GM23338 (cell line): ENCODE results near the gene SUPT5H. TPM values are rescaled to one million over a fixed set of nuclear protein-coding genes. Genes with fewer than 3 reads are reported as not detected.

Experiments
- ATAC-seq: fragments of 200-7000 bp; cut with Tn5 transposase; 3 replicates; pipeline ENCODE4 v1.9.1; 2020
- DNase-seq: peaks from one replicate; pipeline ENCODE4 v3.0.0-alpha.2; 2015; ENCODE audit warnings: low spot score
- H2AFZ ChIP-seq: fragments of 200-600 bp; sonication (generic); 2 replicates; pipeline ENCODE4 v1.8.0; 2016; ENCODE audit warnings: antibody characterized with exemption, mild to moderate bottlenecking, moderate library complexity
- H3F3A ChIP-seq: fragments of 200-600 bp; sonication (generic); replicated peaks from 2 replicates; pipeline ENCODE4 v1.8.0; 2017; ENCODE audit warnings: antibody characterized with exemption, mixed run types, low read depth
- H3K27ac ChIP-seq: fragments of 200-600 bp; sonication (generic); 2 replicates; pipeline ENCODE4 v1.6.1; 2016; ENCODE audit warnings: low read depth
- H3K27me3 ChIP-seq: fragments of 200-600 bp; sonication (generic); 2 replicates; pipeline ENCODE4 v1.8.0; 2016; ENCODE audit warnings: mild to moderate bottlenecking, mixed run types, moderate library complexity; ENCODE audit not compliant: insufficient read depth
- H3K36me3 ChIP-seq: fragments of 200-600 bp; sonication (generic); 2 replicates; pipeline ENCODE4 v1.8.0; 2016; ENCODE audit warnings: mild to moderate bottlenecking; ENCODE audit not compliant: insufficient read depth
- H3K4me1 ChIP-seq: fragments of 200-600 bp; sonication (generic); 2 replicates; pipeline ENCODE4 v1.8.0; 2016; ENCODE audit warnings: mild to moderate bottlenecking, moderate library complexity; ENCODE audit not compliant: insufficient read depth
- H3K4me2 ChIP-seq: fragments of 200-600 bp; sonication (generic); 2 replicates; pipeline ENCODE4 v1.7.1; 2017; ENCODE audit warnings: mixed run types
- H3K4me3 ChIP-seq: fragments of 200-600 bp; sonication (generic); 2 replicates; pipeline ENCODE4 v1.6.1; 2016; ENCODE audit warnings: mixed run types
- H3K79me2 ChIP-seq: fragments of 200-600 bp; sonication (generic); replicated peaks from 2 replicates; pipeline ENCODE4 v1.8.0; 2017; ENCODE audit warnings: mild to moderate bottlenecking; ENCODE audit not compliant: insufficient read depth
- H3K9me2 ChIP-seq: fragments of 200-600 bp; sonication (generic); 2 replicates; pipeline ENCODE4 v1.8.0; 2017; ENCODE audit not compliant: insufficient read depth
- H4K20me1 ChIP-seq: fragments of 200-600 bp; sonication (generic); replicated peaks from 2 replicates; pipeline ENCODE4 v1.8.0; 2017; ENCODE audit warnings: mild to moderate bottlenecking; ENCODE audit not compliant: insufficient read depth
- H3K27ac Mint-ChIP-seq: 2 replicates; pipeline ENCODE4 v1.8.0; 2020; ENCODE audit warnings: inconsistent platforms, mild to moderate bottlenecking, moderate library complexity, mixed read lengths
- H3K27me3 Mint-ChIP-seq: 3 replicates; pipeline ENCODE4 v1.8.0; 2022; ENCODE audit warnings: low read depth, mild to moderate bottlenecking, moderate library complexity, mixed read lengths, inconsistent platforms; ENCODE audit not compliant: insufficient read depth, poor library complexity
- H3K36me3 Mint-ChIP-seq: 3 replicates; pipeline ENCODE4 v1.8.0; 2021; ENCODE audit warnings: low read depth, mild to moderate bottlenecking, inconsistent platforms, moderate library complexity, mixed read lengths
- H3K4me1 Mint-ChIP-seq: 3 replicates; pipeline ENCODE4 v1.8.0; 2020; ENCODE audit warnings: mild to moderate bottlenecking, inconsistent platforms, mixed read lengths
- H3K4me3 Mint-ChIP-seq: 3 replicates; pipeline ENCODE4 v1.8.0; 2021; ENCODE audit warnings: moderate library complexity, mild to moderate bottlenecking, inconsistent platforms, mixed read lengths
- H3K9me3 Mint-ChIP-seq: 3 replicates; pipeline ENCODE4 v1.8.0; 2020; ENCODE audit warnings: moderate library complexity, mild to moderate bottlenecking, inconsistent platforms, mixed read lengths
- CREB1 ChIP-seq: fragments of 250-450 bp; sonication (Bioruptor Pico); IDR thresholded peaks from 2 replicates; pipeline ENCODE4 v1.5.0; 2020; ENCODE audit warnings: low read depth, mild to moderate bottlenecking, moderate library complexity
- EZH2 ChIP-seq: fragments of 200-600 bp; sonication (generic); IDR thresholded peaks from one replicate; pipeline ENCODE4 v1.8.0; 2017; ENCODE audit warnings: antibody characterized with exemption, mild to moderate bottlenecking, low read depth; ENCODE audit not compliant: unreplicated experiment
- EZH2phosphoT487 ChIP-seq: fragments of 200-600 bp; sonication (generic); IDR thresholded peaks from one replicate; pipeline ENCODE4 v1.8.1; 2018; ENCODE audit warnings: antibody characterized with exemption; ENCODE audit not compliant: unreplicated experiment
- JUNB ChIP-seq: IDR thresholded peaks from one replicate; pipeline ENCODE4 v1.6.1; 2016; ENCODE audit warnings: antibody characterized with exemption; ENCODE audit not compliant: unreplicated experiment
- NANOG ChIP-seq: IDR thresholded peaks from 2 replicates; pipeline ENCODE4 v1.6.1; 2016; ENCODE audit warnings: antibody characterized with exemption, borderline replicate concordance
- POLR2AphosphoS5 ChIP-seq: IDR thresholded peaks from 2 replicates; pipeline ENCODE4 v1.6.1; 2016; ENCODE audit warnings: antibody characterized with exemption, low read depth
- STAT1 ChIP-seq: IDR thresholded peaks from one replicate; pipeline ENCODE4 v1.6.1; 2016; ENCODE audit warnings: antibody characterized with exemption; ENCODE audit not compliant: unreplicated experiment
- ZNF114 ChIP-seq: fragments of 250-450 bp; sonication (Bioruptor Pico); IDR thresholded peaks from 2 replicates; pipeline ENCODE4 v1.5.0; 2020; ENCODE audit warnings: mild to moderate bottlenecking, moderate library complexity
- ZNF331 ChIP-seq: fragments of 250-450 bp; sonication (Bioruptor Pico); IDR thresholded peaks from 2 replicates; pipeline ENCODE4 v1.5.0; 2020; ENCODE audit warnings: low read depth, mild to moderate bottlenecking, moderate library complexity
- polyA plus RNA-seq: library from polyadenylated mRNA; unstranded; fragments of >200 nt; fragmentation: Nextera tagmentation; extraction: Ambion mirVana; gene quantifications from 2 replicates; pipeline ENCODE4 v1.2.1, GENCODE V29; 2016
- total RNA-seq: library from RNA; depleted of rRNA; stranded (reverse); fragments of >200 nt; shearing (Covaris generic); gene quantifications from 2 replicates; pipeline ENCODE4 v1.2.3, GENCODE V29; 2014
- TF ChIP-seq, protein P1 (sequence below): IDR thresholded peaks from one replicate; pipeline ENCODE4 v1.6.1; 2018; ENCODE audit warnings: antibody characterized with exemption; ENCODE audit not compliant: unreplicated experiment
- TF ChIP-seq, protein P2 (sequence below): fragments of 250-450 bp; sonication (Bioruptor Pico); IDR thresholded peaks from 2 replicates; pipeline ENCODE4 v1.5.0; 2020; ENCODE audit warnings: mild to moderate bottlenecking, moderate library complexity
- TF ChIP-seq, protein P3 (sequence below): IDR thresholded peaks from 2 replicates; pipeline ENCODE4 v1.6.1; 2016; ENCODE audit warnings: antibody characterized with exemption

SUPT5H gene
- total and polyA plus RNA-seq, 2 experiments from 2014 or later: 108 to 150 TPM

DNA sequence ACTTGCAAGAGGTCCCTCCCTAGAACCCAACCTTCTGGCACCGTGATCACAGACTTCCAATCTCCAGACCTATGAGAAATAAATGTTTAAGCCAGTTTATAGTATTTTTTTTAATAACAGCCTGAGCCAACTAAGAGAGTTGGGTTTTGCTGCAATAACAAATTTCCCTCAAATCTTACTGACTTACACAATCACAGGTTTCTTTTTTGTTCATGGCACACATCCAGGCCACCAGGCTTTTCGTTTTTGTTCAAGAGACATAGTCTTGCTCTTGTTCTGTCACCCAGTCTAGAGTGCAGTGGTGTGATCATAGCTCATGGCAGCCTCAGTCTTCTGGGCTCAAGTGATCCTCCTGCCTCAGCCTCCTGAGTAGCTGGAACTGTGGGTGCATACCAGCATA is 67.6 kb downstream of the SUPT5H start (continued):
- TF ChIP-seq, protein P1, sequence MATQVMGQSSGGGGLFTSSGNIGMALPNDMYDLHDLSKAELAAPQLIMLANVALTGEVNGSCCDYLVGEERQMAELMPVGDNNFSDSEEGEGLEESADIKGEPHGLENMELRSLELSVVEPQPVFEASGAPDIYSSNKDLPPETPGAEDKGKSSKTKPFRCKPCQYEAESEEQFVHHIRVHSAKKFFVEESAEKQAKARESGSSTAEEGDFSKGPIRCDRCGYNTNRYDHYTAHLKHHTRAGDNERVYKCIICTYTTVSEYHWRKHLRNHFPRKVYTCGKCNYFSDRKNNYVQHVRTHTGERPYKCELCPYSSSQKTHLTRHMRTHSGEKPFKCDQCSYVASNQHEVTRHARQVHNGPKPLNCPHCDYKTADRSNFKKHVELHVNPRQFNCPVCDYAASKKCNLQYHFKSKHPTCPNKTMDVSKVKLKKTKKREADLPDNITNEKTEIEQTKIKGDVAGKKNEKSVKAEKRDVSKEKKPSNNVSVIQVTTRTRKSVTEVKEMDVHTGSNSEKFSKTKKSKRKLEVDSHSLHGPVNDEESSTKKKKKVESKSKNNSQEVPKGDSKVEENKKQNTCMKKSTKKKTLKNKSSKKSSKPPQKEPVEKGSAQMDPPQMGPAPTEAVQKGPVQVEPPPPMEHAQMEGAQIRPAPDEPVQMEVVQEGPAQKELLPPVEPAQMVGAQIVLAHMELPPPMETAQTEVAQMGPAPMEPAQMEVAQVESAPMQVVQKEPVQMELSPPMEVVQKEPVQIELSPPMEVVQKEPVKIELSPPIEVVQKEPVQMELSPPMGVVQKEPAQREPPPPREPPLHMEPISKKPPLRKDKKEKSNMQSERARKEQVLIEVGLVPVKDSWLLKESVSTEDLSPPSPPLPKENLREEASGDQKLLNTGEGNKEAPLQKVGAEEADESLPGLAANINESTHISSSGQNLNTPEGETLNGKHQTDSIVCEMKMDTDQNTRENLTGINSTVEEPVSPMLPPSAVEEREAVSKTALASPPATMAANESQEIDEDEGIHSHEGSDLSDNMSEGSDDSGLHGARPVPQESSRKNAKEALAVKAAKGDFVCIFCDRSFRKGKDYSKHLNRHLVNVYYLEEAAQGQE: no peak
- no peak for TF ChIP-seq POLR2AphosphoS5
- no peak for TF ChIP-seq EZH2phosphoT487
- no peak for TF ChIP-seq JUNB
- TF ChIP-seq ZNF114: no peak
- no peak for TF ChIP-seq ZNF331
- no peak for TF ChIP-seq EZH2
- no peak for TF ChIP-seq STAT1
- TF ChIP-seq CREB1 (CRISPR knock-in tag): no peak

DNA sequence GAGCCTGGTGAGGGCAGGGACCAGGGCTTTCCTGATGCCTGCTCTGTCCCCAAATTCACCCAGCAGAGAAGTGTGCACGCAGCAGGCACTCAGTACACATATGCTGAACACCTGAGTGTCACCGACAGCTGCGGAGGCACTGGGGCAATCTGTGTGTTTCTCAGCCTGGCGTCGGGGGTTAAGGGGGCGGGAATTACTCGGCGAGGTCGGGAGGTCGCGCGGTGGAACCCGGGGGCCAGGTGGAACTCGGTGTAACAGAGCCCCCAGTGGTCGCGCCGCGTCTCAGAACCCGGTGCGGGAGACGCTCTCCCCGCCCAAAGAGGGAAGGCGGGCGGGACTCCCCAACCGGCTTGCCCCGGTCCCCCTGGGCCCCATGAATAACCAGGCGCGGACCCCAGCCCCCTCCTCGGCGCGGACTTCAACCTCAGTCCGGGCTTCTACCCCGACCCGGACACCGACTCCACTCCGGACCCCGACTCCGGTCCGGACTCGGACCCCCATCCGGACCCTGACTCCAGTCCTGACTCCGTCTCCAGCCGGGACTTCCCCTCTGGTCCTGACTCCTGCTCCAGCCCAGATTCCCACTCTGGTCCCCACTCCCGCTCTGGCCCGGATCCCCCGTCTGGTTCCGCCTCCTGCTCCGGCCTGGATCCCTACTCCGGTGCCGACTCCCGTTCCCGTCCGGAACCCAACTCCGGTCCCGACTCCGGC is 69.6 kb downstream of the SUPT5H start, which contains the start of gene SELENOV:
TSS of gene SELENOV (plus strand) at position 300 of the 711 bp plus-strand sequence. CDS start at position 374, 74 bp downstream.
- peaks cover 16% of the 10 kb centered on the region for H3K79me2 ChIP-seq
- ATAC-seq (peak; percentile 77), DNase-seq (peak; percentile 94)
- H3K27me3 ChIP-seq: peaks cover 19% of the 10 kb centered on the region
- Mint-ChIP-seq H3K27ac (peak within 1 kb of the TSS; percentile 70; the same call in 1 of the 2 replicates), H3K4me1 (peaks cover 25% of the 10 kb centered on the region), H3K36me3 (peaks cover 19% of the 10 kb centered on the region), H3K27me3 (peaks cover 31% of the 10 kb centered on the region), H3K4me3 (peak within 1 kb of the TSS; percentile 88), H3K9me3 (peaks cover 9% of the 10 kb centered on the region; the same call in 2 of the 3 replicates)
- H3K4me3 ChIP-seq: peak within 1 kb of the TSS; percentile 99
- peak within 1 kb of the TSS; percentile 92 for H3K27ac ChIP-seq
- H4K20me1 ChIP-seq: 0 out of 2 replicates have a peak, but pooled peaks cover 4% of the 10 kb centered on the region
- no peaks in the 10 kb centered on the region for H3K36me3 ChIP-seq
- peaks cover 15% of the 10 kb centered on the region; the same call in 1 of the 2 replicates for H3K4me1 ChIP-seq
- H3K9me2 ChIP-seq: no peaks in the 10 kb centered on the region
- H3K4me2 ChIP-seq: peak within 1 kb of the TSS; percentile 94
- H2AFZ ChIP-seq: peak within 1 kb of the TSS; percentile 97
- H3F3A ChIP-seq: 0 out of 2 replicates have a peak, but pooled peaks cover 11% of the 10 kb centered on the region
- TF ChIP-seq, protein P2, sequence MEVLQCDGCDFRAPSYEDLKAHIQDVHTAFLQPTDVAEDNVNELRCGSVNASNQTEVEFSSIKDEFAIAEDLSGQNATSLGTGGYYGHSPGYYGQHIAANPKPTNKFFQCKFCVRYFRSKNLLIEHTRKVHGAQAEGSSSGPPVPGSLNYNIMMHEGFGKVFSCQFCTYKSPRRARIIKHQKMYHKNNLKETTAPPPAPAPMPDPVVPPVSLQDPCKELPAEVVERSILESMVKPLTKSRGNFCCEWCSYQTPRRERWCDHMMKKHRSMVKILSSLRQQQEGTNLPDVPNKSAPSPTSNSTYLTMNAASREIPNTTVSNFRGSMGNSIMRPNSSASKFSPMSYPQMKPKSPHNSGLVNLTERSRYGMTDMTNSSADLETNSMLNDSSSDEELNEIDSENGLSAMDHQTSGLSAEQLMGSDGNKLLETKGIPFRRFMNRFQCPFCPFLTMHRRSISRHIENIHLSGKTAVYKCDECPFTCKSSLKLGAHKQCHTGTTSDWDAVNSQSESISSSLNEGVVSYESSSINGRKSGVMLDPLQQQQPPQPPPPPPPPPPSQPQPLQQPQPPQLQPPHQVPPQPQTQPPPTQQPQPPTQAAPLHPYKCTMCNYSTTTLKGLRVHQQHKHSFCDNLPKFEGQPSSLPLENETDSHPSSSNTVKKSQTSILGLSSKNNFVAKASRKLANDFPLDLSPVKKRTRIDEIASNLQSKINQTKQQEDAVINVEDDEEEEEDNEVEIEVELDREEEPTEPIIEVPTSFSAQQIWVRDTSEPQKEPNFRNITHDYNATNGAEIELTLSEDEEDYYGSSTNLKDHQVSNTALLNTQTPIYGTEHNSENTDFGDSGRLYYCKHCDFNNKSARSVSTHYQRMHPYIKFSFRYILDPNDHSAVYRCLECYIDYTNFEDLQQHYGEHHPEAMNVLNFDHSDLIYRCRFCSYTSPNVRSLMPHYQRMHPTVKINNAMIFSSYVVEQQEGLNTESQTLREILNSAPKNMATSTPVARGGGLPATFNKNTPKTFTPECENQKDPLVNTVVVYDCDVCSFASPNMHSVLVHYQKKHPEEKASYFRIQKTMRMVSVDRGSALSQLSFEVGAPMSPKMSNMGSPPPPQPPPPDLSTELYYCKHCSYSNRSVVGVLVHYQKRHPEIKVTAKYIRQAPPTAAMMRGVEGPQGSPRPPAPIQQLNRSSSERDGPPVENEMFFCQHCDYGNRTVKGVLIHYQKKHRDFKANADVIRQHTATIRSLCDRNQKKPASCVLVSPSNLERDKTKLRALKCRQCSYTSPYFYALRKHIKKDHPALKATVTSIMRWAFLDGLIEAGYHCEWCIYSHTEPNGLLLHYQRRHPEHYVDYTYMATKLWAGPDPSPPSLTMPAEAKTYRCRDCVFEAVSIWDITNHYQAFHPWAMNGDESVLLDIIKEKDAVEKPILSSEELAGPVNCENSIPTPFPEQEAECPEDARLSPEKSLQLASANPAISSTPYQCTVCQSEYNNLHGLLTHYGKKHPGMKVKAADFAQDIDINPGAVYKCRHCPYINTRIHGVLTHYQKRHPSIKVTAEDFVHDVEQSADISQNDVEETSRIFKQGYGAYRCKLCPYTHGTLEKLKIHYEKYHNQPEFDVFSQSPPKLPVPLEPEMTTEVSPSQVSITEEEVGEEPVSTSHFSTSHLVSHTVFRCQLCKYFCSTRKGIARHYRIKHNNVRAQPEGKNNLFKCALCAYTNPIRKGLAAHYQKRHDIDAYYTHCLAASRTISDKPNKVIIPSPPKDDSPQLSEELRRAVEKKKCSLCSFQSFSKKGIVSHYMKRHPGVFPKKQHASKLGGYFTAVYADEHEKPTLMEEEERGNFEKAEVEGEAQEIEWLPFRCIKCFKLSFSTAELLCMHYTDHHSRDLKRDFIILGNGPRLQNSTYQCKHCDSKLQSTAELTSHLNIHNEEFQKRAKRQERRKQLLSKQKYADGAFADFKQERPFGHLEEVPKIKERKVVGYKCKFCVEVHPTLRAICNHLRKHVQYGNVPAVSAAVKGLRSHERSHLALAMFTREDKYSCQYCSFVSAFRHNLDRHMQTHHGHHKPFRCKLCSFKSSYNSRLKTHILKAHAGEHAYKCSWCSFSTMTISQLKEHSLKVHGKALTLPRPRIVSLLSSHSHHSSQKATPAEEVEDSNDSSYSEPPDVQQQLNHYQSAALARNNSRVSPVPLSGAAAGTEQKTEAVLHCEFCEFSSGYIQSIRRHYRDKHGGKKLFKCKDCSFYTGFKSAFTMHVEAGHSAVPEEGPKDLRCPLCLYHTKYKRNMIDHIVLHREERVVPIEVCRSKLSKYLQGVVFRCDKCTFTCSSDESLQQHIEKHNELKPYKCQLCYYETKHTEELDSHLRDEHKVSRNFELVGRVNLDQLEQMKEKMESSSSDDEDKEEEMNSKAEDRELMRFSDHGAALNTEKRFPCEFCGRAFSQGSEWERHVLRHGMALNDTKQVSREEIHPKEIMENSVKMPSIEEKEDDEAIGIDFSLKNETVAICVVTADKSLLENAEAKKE: no peak
- TF ChIP-seq ZNF331: no peak
- no peak for TF ChIP-seq EZH2
- TF ChIP-seq NANOG: no peak
- TF ChIP-seq STAT1: no peak
- TF ChIP-seq, protein P3, sequence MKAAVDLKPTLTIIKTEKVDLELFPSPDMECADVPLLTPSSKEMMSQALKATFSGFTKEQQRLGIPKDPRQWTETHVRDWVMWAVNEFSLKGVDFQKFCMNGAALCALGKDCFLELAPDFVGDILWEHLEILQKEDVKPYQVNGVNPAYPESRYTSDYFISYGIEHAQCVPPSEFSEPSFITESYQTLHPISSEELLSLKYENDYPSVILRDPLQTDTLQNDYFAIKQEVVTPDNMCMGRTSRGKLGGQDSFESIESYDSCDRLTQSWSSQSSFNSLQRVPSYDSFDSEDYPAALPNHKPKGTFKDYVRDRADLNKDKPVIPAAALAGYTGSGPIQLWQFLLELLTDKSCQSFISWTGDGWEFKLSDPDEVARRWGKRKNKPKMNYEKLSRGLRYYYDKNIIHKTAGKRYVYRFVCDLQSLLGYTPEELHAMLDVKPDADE: no peak; the same call in 1 of the 2 replicates
- TF ChIP-seq EZH2phosphoT487: no peak
- 0 out of 2 replicates have a peak, but pooled peaks have one; percentile 2 for TF ChIP-seq CREB1 (CRISPR knock-in tag)
